GM23338 (cell line): Measurements from ENCODE around the gene ADRA1B. TPM values are rescaled to one million over a fixed set of nuclear protein-coding genes. Genes with fewer than 3 reads are reported as not detected.

Source experiments
- ATAC-seq: fragments of 200-7000 bp; cut with Tn5 transposase; 3 replicates; pipeline ENCODE4 v1.9.1; 2020
- DNase-seq: peaks from one replicate; pipeline ENCODE4 v3.0.0-alpha.2; 2015; ENCODE audit warnings: low spot score
- H2AFZ ChIP-seq: fragments of 200-600 bp; sonication (generic); 2 replicates; pipeline ENCODE4 v1.8.0; 2016; ENCODE audit warnings: antibody characterized with exemption, mild to moderate bottlenecking, moderate library complexity
- H3F3A ChIP-seq: fragments of 200-600 bp; sonication (generic); replicated peaks from 2 replicates; pipeline ENCODE4 v1.8.0; 2017; ENCODE audit warnings: antibody characterized with exemption, mixed run types, low read depth
- H3K27ac ChIP-seq: fragments of 200-600 bp; sonication (generic); 2 replicates; pipeline ENCODE4 v1.6.1; 2016; ENCODE audit warnings: low read depth
- H3K27me3 ChIP-seq: fragments of 200-600 bp; sonication (generic); 2 replicates; pipeline ENCODE4 v1.8.0; 2016; ENCODE audit warnings: mild to moderate bottlenecking, mixed run types, moderate library complexity; ENCODE audit not compliant: insufficient read depth
- H3K36me3 ChIP-seq: fragments of 200-600 bp; sonication (generic); 2 replicates; pipeline ENCODE4 v1.8.0; 2016; ENCODE audit warnings: mild to moderate bottlenecking; ENCODE audit not compliant: insufficient read depth
- H3K4me1 ChIP-seq: fragments of 200-600 bp; sonication (generic); 2 replicates; pipeline ENCODE4 v1.8.0; 2016; ENCODE audit warnings: mild to moderate bottlenecking, moderate library complexity; ENCODE audit not compliant: insufficient read depth
- H3K4me2 ChIP-seq: fragments of 200-600 bp; sonication (generic); 2 replicates; pipeline ENCODE4 v1.7.1; 2017; ENCODE audit warnings: mixed run types
- H3K4me3 ChIP-seq: fragments of 200-600 bp; sonication (generic); 2 replicates; pipeline ENCODE4 v1.6.1; 2016; ENCODE audit warnings: mixed run types
- H3K79me2 ChIP-seq: fragments of 200-600 bp; sonication (generic); replicated peaks from 2 replicates; pipeline ENCODE4 v1.8.0; 2017; ENCODE audit warnings: mild to moderate bottlenecking; ENCODE audit not compliant: insufficient read depth
- H3K9me2 ChIP-seq: fragments of 200-600 bp; sonication (generic); 2 replicates; pipeline ENCODE4 v1.8.0; 2017; ENCODE audit not compliant: insufficient read depth
- H4K20me1 ChIP-seq: fragments of 200-600 bp; sonication (generic); replicated peaks from 2 replicates; pipeline ENCODE4 v1.8.0; 2017; ENCODE audit warnings: mild to moderate bottlenecking; ENCODE audit not compliant: insufficient read depth
- H3K27ac Mint-ChIP-seq: 2 replicates; pipeline ENCODE4 v1.8.0; 2020; ENCODE audit warnings: inconsistent platforms, mild to moderate bottlenecking, moderate library complexity, mixed read lengths
- H3K27me3 Mint-ChIP-seq: 3 replicates; pipeline ENCODE4 v1.8.0; 2022; ENCODE audit warnings: low read depth, mild to moderate bottlenecking, moderate library complexity, mixed read lengths, inconsistent platforms; ENCODE audit not compliant: insufficient read depth, poor library complexity
- H3K36me3 Mint-ChIP-seq: 3 replicates; pipeline ENCODE4 v1.8.0; 2021; ENCODE audit warnings: low read depth, mild to moderate bottlenecking, inconsistent platforms, moderate library complexity, mixed read lengths
- H3K4me1 Mint-ChIP-seq: 3 replicates; pipeline ENCODE4 v1.8.0; 2020; ENCODE audit warnings: mild to moderate bottlenecking, inconsistent platforms, mixed read lengths
- H3K4me3 Mint-ChIP-seq: 3 replicates; pipeline ENCODE4 v1.8.0; 2021; ENCODE audit warnings: moderate library complexity, mild to moderate bottlenecking, inconsistent platforms, mixed read lengths
- H3K9me3 Mint-ChIP-seq: 3 replicates; pipeline ENCODE4 v1.8.0; 2020; ENCODE audit warnings: moderate library complexity, mild to moderate bottlenecking, inconsistent platforms, mixed read lengths
- CREB1 ChIP-seq: fragments of 250-450 bp; sonication (Bioruptor Pico); IDR thresholded peaks from 2 replicates; pipeline ENCODE4 v1.5.0; 2020; ENCODE audit warnings: low read depth, mild to moderate bottlenecking, moderate library complexity
- CTCF ChIP-seq, 2 experiments: fragments of 200-600 bp in 1 of 2; sonication (generic) in 1 of 2; conservative IDR thresholded peaks; 2 replicates each; pipeline versions ENCODE4 v1.5.1 to v1.6.1; 2016 to 2017; ENCODE audit warnings: antibody characterized with exemption in 2 of 2, low read depth in 2 of 2, mild to moderate bottlenecking in 2 of 2, moderate library complexity in 1 of 2
- ETS1 ChIP-seq: IDR thresholded peaks from 2 replicates; pipeline ENCODE4 v1.6.1; 2016; ENCODE audit warnings: antibody characterized with exemption
- EZH2 ChIP-seq: fragments of 200-600 bp; sonication (generic); IDR thresholded peaks from one replicate; pipeline ENCODE4 v1.8.0; 2017; ENCODE audit warnings: antibody characterized with exemption, mild to moderate bottlenecking, low read depth; ENCODE audit not compliant: unreplicated experiment
- EZH2phosphoT487 ChIP-seq: fragments of 200-600 bp; sonication (generic); IDR thresholded peaks from one replicate; pipeline ENCODE4 v1.8.1; 2018; ENCODE audit warnings: antibody characterized with exemption; ENCODE audit not compliant: unreplicated experiment
- JUNB ChIP-seq: IDR thresholded peaks from one replicate; pipeline ENCODE4 v1.6.1; 2016; ENCODE audit warnings: antibody characterized with exemption; ENCODE audit not compliant: unreplicated experiment
- NANOG ChIP-seq: IDR thresholded peaks from 2 replicates; pipeline ENCODE4 v1.6.1; 2016; ENCODE audit warnings: antibody characterized with exemption, borderline replicate concordance
- POLR2AphosphoS5 ChIP-seq: IDR thresholded peaks from 2 replicates; pipeline ENCODE4 v1.6.1; 2016; ENCODE audit warnings: antibody characterized with exemption, low read depth
- REST ChIP-seq: IDR thresholded peaks from one replicate; pipeline ENCODE4 v1.6.1; 2018; ENCODE audit warnings: antibody characterized with exemption; ENCODE audit not compliant: unreplicated experiment
- STAT1 ChIP-seq: IDR thresholded peaks from one replicate; pipeline ENCODE4 v1.6.1; 2016; ENCODE audit warnings: antibody characterized with exemption; ENCODE audit not compliant: unreplicated experiment
- ZNF114 ChIP-seq: fragments of 250-450 bp; sonication (Bioruptor Pico); IDR thresholded peaks from 2 replicates; pipeline ENCODE4 v1.5.0; 2020; ENCODE audit warnings: mild to moderate bottlenecking, moderate library complexity
- ZNF331 ChIP-seq: fragments of 250-450 bp; sonication (Bioruptor Pico); IDR thresholded peaks from 2 replicates; pipeline ENCODE4 v1.5.0; 2020; ENCODE audit warnings: low read depth, mild to moderate bottlenecking, moderate library complexity
- ZNF462 ChIP-seq: fragments of 250-450 bp; sonication (Bioruptor Pico); IDR thresholded peaks from 2 replicates; pipeline ENCODE4 v1.5.0; 2020; ENCODE audit warnings: mild to moderate bottlenecking, moderate library complexity
- polyA plus RNA-seq: library from polyadenylated mRNA; unstranded; fragments of >200 nt; fragmentation: Nextera tagmentation; extraction: Ambion mirVana; gene quantifications from 2 replicates; pipeline ENCODE4 v1.2.1, GENCODE V29; 2016
- total RNA-seq: library from RNA; depleted of rRNA; stranded (reverse); fragments of >200 nt; shearing (Covaris generic); gene quantifications from 2 replicates; pipeline ENCODE4 v1.2.3, GENCODE V29; 2014

The ADRA1B gene
- total and polyA plus RNA-seq, 2 experiments from 2014 or later, result not detected

DNA sequence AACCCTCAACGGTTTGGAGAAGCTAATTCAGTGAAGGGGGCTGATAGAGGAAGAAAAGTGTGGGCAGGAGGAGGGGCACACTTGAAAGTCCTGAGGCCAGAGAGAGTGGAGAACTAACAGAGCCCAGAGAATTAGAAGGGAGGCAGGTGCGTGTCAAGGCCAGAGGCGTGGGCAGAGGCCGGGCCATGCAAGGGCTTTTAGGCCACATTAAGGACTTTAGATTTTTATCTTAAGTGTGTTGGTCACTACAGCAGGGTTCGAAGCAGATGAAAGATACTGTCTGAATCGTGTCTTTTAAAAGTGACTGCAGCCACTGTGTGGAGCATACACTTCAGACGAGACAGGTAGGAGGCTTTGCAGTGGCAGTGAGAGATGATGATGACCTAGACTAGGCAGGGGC, 6.7 kb downstream of the ADRA1B start:
- H3K36me3 Mint-ChIP-seq, result no peaks in the 10 kb centered on the region
- no peaks in the 10 kb centered on the region for H3K9me3 Mint-ChIP-seq
- H3K4me3 ChIP-seq, result no peak overlapping the region
- DNase-seq (no peak), ATAC-seq (no peak)
- no peaks in the 10 kb centered on the region for H4K20me1 ChIP-seq
- no peak overlapping the region for H3K4me2 ChIP-seq
- no peaks in the 10 kb centered on the region for H3F3A ChIP-seq
- TF ChIP-seq ZNF114 (CRISPR knock-in tag), result no peak
- no peak for TF ChIP-seq EZH2
- TF ChIP-seq ZNF462 (CRISPR knock-in tag), result no peak
- no peak for TF ChIP-seq CTCF (conservative IDR thresholded peaks at IDR 0.05; ENCODE audit: low read depth in 2 of 2)
- no peak for TF ChIP-seq JUNB
- no peak for TF ChIP-seq ETS1
- TF ChIP-seq CREB1 (CRISPR knock-in tag), result no peak
- TF ChIP-seq ZNF331 (CRISPR knock-in tag), result no peak
- TF ChIP-seq REST, result no peak
- no peak for TF ChIP-seq STAT1
- TF ChIP-seq EZH2phosphoT487, result no peak
- no peak for TF ChIP-seq POLR2AphosphoS5
- TF ChIP-seq NANOG, result no peak
- no peak overlapping the region; the same call in 1 of the 2 replicates for H2AFZ ChIP-seq
- H3K27me3 Mint-ChIP-seq, result no peaks in the 10 kb centered on the region
- H3K27ac Mint-ChIP-seq, result no peak overlapping the region
- H3K79me2 ChIP-seq, result no peaks in the 10 kb centered on the region
- H3K4me1 ChIP-seq, result no peaks in the 10 kb centered on the region
- no peaks in the 10 kb centered on the region for H3K9me2 ChIP-seq
- peaks cover 7% of the 10 kb centered on the region; the same call in 1 of the 2 replicates for H3K27me3 ChIP-seq
- H3K27ac ChIP-seq, result no peak overlapping the region
- H3K36me3 ChIP-seq, result no peaks in the 10 kb centered on the region
- no peaks in the 10 kb centered on the region for H3K4me1 Mint-ChIP-seq
- H3K4me3 Mint-ChIP-seq, result no peak overlapping the region
